IPS-11a (cell line): ENCODE measurements around the gene FN3K.

Source experiments
- H3K4me3 ChIP-seq: one replicate; pipeline ENCODE4 v1.5.1; 2013; ENCODE audit warnings: low read depth, low read length, control low read depth

Gene FN3K

GRCh38 chr17:82734987-82735866 is at the start of gene FN3K:
FN3K (plus strand) TSS chr17:82735615; CDS start chr17:82735637, 22 bp downstream.
- peak within 1 kb of the TSS; percentile 58 for H3K4me3 ChIP-seq

- no peak overlapping the region for H3K4me3 ChIP-seq
These were observed 48.8 kb upstream of the FN3K start for GRCh38 chr17:82686366-82687324.

DNA sequence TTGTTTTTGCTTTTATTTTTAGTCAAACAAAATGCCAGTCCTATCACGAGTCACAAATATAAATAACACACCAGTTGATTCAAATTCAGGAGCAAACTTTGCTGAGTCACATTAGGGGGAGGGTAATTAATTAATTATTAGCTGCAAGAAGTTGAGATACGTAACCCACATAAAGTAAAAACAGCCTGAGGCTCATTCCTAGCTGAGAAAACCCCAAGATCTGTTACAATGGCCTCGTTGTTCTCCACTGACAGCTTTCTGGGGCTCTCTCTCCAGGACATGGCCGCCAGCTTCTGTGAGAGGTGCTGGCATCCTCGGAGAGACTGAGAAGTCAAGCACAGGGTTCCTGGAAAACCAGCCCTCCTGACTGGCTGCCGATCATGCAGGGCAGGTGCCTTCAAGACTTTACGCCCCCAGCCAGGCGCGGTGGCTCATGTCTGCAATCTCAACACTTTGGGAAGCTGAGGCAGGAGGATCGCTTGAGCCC is 48.0 kb upstream of the FN3K start:
- no peak overlapping the region for H3K4me3 ChIP-seq

DNA sequence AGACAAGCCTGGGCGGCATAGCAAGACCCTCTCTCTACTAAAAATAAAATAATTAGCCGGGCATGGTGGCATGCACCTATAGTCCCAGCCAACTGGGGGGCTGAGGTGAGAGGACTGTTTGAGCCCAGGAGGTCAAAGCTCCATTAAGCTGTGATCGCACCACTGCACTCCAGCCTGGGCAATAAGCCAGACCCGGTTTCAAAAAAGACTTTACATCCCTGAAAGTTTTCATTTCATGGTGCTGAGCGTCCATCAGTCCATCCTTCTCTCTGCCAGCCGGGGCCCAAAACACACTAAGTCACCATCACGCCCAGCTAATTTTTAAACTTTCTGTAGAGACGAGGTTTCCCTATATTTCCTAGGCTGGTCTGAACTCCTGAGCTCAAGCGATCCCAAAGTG is 47.5 kb upstream of the FN3K start:
- no peak overlapping the region for H3K4me3 ChIP-seq

DNA sequence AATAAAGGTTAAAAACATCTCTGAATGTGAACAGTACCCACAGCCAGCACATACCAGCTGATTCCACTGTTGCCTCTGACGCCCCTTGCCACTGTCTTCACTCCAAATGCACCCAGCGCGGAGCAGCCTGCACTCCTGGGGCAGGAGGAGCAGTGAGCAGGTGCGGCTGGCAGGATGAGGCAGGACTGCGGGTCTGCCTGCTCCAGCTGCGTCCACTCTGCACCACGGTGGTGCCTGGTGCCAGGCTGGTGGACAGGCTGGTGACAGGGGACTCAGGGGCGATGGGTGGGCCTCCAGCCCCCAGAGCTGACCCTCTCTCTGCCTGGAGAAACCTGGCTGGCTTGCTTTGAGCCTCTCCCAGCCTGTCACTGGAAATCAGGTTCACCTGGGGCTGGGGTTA is 46.3 kb upstream of the FN3K start:
- H3K4me3 ChIP-seq = no peak overlapping the region

DNA sequence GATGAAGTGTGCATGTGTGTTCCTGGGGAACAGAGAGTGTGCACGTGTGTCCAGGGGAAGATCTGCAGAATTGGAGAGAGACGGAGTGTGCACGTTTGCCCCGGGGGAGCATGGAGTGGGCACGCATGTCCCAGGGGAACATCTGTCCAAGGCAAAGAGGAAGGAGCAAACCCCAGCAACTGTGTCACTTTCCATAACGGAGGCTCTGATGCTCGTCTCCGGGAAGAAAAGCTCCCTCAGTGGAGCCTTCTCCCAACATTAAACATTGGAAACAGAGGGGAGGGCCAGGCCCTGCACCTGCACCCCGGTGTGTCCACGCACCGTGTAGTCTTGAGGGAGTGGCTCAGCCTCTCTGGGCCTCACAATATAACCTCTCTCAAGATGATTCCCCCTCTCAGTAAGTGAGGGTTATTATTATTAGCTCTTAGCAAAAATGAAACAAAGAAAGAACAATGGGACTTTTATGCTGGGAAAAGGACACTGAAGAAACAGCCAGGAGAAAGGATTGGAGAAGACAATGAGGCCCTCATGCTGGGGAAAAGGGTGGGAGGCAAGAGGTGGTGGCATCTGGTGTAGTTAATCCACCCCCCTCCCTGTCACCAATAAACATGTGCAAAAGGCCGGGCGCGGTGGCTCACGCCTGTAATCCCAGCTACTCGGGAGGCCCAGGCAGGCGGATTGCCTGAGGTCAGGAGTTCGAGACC is 44.5 kb upstream of the FN3K start:
- no peak overlapping the region for H3K4me3 ChIP-seq

DNA sequence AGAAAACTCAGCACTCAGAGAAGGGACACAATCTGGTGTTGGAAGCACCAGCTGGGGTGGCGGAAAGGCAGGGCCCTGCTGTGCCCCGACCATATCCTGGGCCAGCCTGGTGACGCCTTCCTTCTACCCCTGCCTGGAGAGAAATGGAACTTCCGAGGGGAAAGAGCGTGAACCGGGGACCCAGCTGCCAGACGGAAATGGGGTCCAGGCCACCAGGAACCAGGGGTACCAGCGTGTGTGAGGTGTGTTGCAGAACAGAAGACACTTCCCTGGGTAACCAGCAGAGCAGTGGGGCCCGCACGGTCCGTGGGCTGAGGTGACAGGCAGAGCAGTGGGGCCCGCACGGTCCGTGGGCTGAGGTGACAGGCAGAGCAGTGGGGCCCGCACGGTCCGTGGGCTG is 43.7 kb upstream of the FN3K start:
- no peak overlapping the region for H3K4me3 ChIP-seq

GRCh38 chr17:82692268-82692667 is 43.1 kb upstream of the FN3K start:
- no peak overlapping the region for H3K4me3 ChIP-seq

DNA sequence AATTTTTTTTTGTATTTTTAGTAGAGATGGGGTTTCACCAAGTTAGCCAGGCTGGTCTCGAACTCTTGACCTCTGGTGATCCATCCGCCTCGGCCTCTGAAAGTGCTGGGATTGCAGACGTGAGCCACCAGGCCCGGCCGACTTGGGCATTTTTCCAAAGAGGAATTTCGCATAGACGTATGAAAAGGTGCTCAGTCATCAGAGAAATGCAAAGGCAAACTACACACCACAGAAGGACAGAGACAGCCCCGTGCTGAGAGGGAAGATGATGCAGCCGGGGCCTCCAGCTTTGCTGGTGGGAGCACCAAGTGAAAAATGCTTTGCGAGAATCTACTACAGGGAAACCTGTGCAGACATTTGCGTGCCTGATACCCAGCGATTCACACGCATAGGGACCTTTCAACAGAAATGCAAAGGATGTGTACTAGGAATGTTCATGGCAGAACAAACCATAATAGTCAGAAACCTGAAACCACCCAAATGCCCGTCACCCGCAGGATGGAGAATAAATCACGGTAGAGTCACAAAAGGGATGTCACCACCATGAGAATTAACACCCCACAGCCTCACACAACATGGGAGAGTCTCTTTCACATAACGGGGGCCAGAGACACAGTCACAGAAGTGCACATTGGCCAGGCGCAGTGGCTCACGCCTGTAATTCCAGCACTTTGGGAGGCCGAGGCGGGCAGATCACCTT is 42.1 kb upstream of the FN3K start:
- no peak overlapping the region for H3K4me3 ChIP-seq

- no peak overlapping the region for H3K4me3 ChIP-seq
These were observed 40.8 kb upstream of the FN3K start for GRCh38 chr17:82694647-82695046.

- no peak overlapping the region for H3K4me3 ChIP-seq
These were observed 39.2 kb upstream of the FN3K start for GRCh38 chr17:82696259-82696658.

DNA sequence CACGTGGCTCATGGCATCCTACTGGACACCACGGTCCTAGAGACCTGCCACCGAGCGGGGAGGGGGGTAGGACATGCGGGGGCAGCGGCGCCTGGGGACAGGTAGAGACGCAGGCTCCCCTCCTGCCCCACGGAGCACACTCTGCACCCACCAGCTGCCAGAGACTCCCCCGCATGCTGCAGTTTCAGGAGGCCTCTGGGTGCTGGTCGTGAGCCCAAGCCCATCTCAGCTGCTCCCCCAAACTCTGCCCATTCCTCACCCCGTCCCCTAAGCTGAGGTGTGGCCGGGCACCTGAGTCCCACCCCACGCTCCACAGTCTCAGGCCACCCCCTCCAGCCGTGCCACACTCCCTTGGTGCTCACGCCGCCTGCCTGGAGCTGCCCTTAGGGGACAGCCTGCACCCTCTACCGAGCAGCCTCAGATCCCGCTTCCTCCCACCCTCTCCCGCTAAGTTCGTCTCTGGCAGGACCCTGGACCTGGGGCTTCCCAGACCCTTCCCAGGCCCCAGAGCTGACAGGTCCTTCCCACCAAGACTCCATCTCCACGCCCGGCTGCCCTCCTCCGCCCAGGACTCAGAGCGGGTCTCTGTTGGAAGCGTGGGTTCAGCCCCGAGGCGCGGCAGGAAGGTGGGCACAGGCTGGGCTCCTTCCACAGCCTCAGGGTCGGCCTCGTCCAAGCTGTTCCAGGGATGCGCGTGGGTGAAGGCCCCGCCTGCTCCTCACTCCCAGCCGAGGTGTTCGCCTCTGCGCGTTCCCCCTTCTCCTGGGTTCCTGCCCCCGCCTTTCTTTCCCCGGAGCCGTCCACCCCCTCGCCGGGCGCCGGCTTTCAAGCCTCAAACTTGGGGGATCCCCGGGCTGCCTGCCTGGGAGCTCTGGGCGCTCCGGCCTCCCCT is 38.3 kb upstream of the FN3K start:
- peak overlapping the region; percentile 41 for H3K4me3 ChIP-seq

GRCh38 chr17:82697808-82698064 is 37.7 kb upstream of the FN3K start:
- peak overlapping the region; percentile 41 for H3K4me3 ChIP-seq

GRCh38 chr17:82698065-82698973 is 37.1 kb upstream of the FN3K start, which contains the start of gene RAB40B:
RAB40B (minus strand) TSS chr17:82698698; CDS start chr17:82698596, 102 bp downstream.
- peak within 1 kb of the TSS; percentile 53 for H3K4me3 ChIP-seq

GRCh38 chr17:82698974-82699442 is 36.4 kb upstream of the FN3K start:
- H3K4me3 ChIP-seq = peak overlapping the region; percentile 53

- H3K4me3 ChIP-seq = peak overlapping the region; percentile 53
These were observed 35.9 kb upstream of the FN3K start for GRCh38 chr17:82699551-82699950.

- H3K4me3 ChIP-seq = no peak overlapping the region
These were observed 33.0 kb upstream of the FN3K start for GRCh38 chr17:82702231-82702927.
